Measurements from ENCODE around the gene FAM114A2.
A peak's percentile ranks its signal among the peaks of the same experiment; 100 is the strongest.

FAM114A2 gene

DNA sequence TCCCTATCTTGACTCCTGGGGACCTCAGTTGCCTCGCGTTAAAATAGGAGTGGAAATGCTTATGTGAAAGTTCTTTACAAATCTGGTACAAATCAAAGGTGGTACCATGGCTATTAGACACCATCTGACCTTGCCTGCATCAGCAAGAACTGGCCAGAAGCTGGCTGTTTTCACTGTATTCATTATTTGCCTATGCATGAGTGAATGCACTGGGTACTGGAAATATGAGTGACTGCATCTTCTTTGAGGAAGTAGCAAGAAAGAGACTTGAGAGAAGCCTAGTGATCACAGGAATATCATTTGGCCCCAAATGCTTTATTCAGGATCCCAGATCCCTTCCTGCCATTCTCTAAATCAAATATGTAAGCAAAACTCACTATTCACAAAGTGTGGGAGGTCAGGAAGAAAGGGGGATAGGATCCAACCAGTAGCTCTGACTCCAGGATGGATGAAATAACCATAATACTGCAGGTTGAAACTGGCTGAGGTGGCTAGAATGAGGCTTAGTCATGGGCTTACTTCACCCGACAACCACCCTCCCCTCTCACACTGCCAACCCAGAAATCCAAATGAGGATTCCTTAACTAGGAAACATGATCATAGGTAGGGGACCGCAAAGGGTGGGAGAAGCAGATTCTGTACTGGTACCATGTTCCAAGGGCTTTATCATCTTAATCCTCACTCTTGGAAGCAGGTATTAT, 56.7 kb downstream of the FAM114A2 start:
- no peak for DNase-seq

GRCh38 chr5:153979028-153979783, 59.5 kb downstream of the FAM114A2 start:
- no peak for DNase-seq

GRCh38 chr5:153974813-153975163, 63.9 kb downstream of the FAM114A2 start:
- no peak for DNase-seq

- DNase-seq = peak; percentile 41
These were observed 64.4 kb downstream of the FAM114A2 start for GRCh38 chr5:153974131-153974812.

GRCh38 chr5:153972240-153972639, 66.5 kb downstream of the FAM114A2 start:
- DNase-seq = no peak

DNA sequence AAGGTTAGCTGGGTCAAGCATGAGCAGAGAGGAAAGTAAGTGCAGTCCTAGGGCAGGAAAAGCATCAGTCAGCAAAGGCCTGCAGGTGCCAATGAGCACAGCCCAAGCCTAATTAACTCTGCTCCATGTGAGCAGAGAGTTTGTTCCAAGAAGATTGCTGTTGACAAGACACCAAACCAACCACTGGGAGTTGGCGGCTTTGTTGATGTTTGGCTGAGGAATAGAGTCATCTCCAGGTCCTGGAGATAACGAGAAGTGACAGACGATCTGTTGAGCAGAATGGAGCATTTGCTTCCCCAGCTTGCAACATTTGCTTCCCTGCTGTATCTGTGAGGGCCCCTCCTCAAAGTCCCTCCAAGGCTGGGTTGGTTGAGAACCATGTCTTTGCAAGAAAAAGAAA, 68.2 kb downstream of the FAM114A2 start:
- DNase-seq = no peak

DNA sequence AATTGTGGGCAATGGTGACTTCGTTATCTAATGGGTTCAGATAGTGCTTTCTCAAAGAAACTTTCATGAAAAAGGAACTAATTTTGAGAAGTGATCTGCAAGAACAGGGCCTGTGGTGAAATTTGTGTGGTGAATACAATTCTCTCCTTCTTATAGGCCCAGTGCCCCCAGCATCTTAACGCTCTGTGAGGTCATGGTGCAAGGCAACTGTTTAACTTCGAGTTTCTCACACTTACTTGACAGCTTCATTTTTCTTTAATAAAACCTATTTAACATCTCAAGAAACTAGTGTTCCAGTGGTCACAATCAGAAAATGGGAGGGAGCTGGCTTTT, 69.2 kb downstream of the FAM114A2 start:
- DNase-seq = no peak

DNA sequence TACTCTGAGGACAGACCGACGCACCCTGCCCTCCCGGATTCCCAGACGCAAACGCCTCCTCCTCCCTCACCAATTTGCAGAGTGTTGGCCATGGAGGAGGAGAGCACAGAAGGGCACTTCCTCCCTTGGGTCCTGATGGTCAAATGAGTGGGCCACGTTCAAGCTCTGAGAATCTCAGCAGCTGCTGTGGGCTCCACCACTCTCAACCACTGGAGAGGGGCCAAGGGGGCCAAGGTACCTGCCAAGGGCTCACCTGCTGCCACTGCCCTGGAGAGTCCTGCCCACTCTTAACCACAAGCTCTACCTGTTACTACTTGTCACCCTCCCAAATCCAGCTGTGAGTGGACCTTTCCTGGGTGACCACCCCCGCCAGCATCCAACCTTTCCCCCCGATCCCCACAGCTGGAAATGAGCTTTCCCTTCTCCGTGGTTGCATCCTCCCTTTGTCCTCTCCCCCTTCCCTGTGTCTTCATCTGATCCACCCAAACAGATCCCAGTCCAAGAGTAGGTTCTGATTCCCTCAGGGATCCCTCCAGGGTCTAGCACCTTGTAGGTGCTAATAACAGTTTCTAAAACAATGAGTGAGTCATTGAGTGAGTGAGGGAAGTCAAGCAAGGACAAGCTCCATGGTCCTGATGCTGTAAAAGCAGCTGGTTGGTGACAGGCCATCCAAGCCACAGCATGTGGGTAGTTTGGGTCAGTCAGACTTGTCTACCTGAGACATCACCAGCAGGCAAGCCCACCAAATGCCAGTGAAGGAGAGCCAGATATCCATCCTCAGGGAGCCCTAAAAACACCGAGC, 69.7 kb downstream of the FAM114A2 start:
- no peak for DNase-seq

- DNase-seq = peak; percentile 70
These were observed 73.6 kb downstream of the FAM114A2 start for GRCh38 chr5:153964880-153965645.

GRCh38 chr5:153964191-153964879, 74.4 kb downstream of the FAM114A2 start:
- no peak for DNase-seq

DNA sequence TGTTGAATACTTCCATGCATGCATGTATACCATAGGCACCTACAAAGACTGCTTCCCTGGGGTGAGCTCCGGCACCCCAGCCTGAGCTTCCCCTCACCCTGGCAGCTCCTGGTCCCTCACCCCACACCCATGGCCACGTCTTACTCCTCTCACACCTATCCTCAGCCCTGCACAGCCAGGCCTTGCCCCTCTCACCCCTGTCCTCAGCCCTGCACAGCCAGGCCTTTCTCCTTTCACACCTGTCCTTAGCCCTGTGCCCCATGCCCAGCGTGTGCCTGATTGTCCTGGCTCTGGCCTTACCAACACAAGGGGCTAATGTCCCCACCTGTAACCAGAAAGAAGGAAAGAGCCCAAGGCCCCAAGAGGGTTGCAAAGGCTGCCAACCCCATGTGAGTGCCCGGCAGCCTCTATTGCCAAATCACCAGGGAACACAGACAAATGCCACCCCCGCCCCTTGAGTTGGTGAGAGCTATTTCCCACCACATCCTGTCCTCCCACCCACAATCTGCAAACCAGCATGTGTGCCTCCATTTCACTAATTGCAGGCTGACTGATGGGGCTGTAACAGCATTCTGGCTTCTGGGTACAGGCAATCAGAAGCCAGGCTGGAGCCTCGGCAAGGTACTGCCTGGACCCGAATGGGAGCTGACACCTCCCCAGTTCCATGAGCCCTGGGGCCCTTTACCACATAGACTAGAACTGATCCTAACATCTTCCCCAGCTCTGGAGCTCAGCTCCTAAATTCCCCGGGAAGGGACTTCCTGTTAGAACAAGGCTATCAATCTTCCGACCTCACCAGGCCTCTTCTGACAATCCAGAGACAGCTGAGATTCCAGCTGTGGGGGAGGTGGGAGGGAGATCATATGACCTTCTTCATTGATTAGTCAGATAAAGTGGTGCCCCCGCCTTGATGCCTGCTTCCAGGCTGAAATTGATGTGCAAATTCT, 78.2 kb downstream of the FAM114A2 start:
- peak; percentile 65 for DNase-seq

DNA sequence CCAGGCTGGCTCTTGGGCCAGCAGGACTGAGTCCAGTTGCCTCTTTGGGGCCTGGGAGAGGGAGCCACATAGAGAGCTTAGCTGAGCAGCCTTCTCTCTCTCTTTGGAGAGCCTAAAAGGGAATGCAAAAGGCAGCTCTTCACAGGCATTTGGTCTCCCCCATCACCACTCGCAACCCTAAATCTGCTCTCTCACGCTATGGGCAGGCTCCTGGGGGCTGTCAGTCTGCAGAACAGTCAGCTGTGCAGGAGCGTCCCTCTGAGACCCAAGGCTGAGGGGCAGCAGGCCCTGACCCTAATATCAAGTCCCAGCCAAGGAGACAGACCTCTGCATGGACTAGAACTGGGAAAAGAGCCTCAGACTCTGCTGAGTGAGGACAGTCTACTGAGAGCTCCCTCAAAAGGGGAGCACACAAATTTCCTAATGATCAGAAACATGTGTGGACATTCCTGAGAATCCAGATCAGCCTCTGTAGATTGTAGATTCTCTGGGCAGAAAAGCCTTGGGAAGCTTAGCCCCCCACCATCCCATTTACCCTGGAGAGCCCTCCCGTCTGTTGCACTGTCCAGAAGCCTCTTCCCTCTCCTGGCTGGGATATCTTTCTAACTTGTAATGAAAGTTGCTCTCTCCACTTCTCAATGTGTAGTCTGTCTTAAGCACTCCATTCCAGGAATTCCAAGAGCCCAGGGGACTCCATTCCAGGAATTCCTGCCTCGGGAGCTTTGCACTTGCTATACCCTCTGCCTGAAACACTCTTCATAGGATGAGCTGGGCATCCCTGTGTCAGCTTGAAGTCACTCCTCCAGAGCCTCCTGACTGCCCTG, 79.4 kb downstream of the FAM114A2 start:
- DNase-seq = peak; percentile 93

- no peak for DNase-seq
These were observed 81.5 kb downstream of the FAM114A2 start for GRCh38 chr5:153957205-153957604.

DNA sequence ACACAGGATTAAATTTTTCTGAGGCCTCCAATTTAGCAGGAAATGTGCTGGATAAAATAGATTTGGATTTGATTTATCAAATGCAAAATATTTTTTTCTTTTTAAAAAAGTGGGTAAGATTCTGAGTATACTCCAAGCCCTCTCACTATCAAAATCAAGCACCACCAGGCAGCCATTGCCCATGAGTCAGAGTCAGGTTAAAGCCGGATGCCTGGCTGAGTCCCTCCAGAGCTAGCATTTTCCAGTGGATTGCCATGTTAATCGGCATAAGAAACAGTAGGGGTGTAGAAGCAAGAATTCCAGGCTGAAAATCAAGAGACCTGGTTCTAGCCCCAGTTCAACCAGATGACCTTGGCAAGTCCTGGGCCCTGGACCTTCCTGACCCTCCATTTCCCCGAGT, 85.3 kb downstream of the FAM114A2 start:
- no peak for DNase-seq

GRCh38 chr5:153952893-153953292, 85.8 kb downstream of the FAM114A2 start:
- DNase-seq = peak; percentile 64

- DNase-seq = no peak
These were observed 86.7 kb downstream of the FAM114A2 start for GRCh38 chr5:153952057-153952456.

GRCh38 chr5:153941265-153941664, 97.4 kb downstream of the FAM114A2 start:
- no peak for DNase-seq
